Keratinocyte (primary cell): Measurements from ENCODE around the gene HSPE1. TPM values are rescaled to one million over a fixed set of nuclear protein-coding genes. Genes with fewer than 3 reads are reported as not detected.

ENCODE experiments used
- polyA plus RNA-seq, 5 experiments: library from polyadenylated mRNA; depleted of rRNA in 3 of 5; stranded (reverse) in 3 of 5; stranded (forward) in 1 of 5; unstranded in 1 of 5; fragments of >200 nt; gene quantifications; 1 replicate in 1 of 5; 2 replicates in 3 of 5; 3 replicates in 1 of 5; pipeline versions ENCODE4 v1.2.1 to v1.2.3, GENCODE V29; 2011 to 2012; ENCODE audit warnings: missing spikeins in 2 of 5, low read depth in 1 of 5, low replicate concordance in 1 of 5
- small RNA-seq, 3 experiments: library from RNA; depleted of rRNA; stranded (forward); fragments of <200 nt; gene quantifications; one replicate each; pipeline ENCODE3, GENCODE V24; 2012; ENCODE audit warnings: low read depth in 3 of 3, low replicate concordance in 1 of 3; ENCODE audit not compliant: insufficient read length in 3 of 3

Gene HSPE1
- polyA plus RNA-seq, 1 donor (not counting 4 experiments of a cell fraction or from before 2014, with no cell fraction given): 277 TPM

Small RNAs within 50 kb of the gene (small RNA-seq; reads per million reads assigned to genes)
- gene AC020550.1: 0 reads per million in 3 experiments

Other genes with a start within 250 kb of the HSPE1 start
- gene ANKRD44, start 189.6 kb upstream of the HSPE1 start, polyA plus RNA-seq: 0.17 to 0.35 TPM (median 0.25 TPM) in 3 replicates
- gene SF3B1, start 65.4 kb upstream of the HSPE1 start, polyA plus RNA-seq: 189 to 322 TPM (median 268 TPM) in 3 replicates
- 5.2 to 8.8 TPM (median 5.8 TPM) in 3 replicates for gene COQ10B, start 46.8 kb upstream of the HSPE1 start, polyA plus RNA-seq
- gene HSPD1, start 539 bp upstream of the HSPE1 start, polyA plus RNA-seq: 176 to 405 TPM (median 245 TPM) in 3 replicates
- gene MOB4, start 15.7 kb downstream of the HSPE1 start, polyA plus RNA-seq: 25.9 to 53.6 TPM (median 37.6 TPM) in 3 replicates
- gene RFTN2, start 175.2 kb downstream of the HSPE1 start, polyA plus RNA-seq: 0.18 to 0.37 TPM (median 0.25 TPM) in 3 replicates
- 7.4 to 9.6 TPM (median 9.2 TPM) in 3 replicates for gene MARS2, start 205.0 kb downstream of the HSPE1 start, polyA plus RNA-seq